ENCODE measurements around the gene IQCB1. TPM values are rescaled to one million over a fixed set of nuclear protein-coding genes. Genes with fewer than 3 reads are reported as not detected.

Gene IQCB1
- total and polyA plus RNA-seq, 2 of the 8 experiments (the other 6 are each of a cell fraction or from before 2014, with no cell fraction given), result 21.7 to 31.2 TPM

GRCh38 chr3:121796970-121797369 lies 37.9 kb downstream of the IQCB1 start (continued):
- TF ChIP-seq BCL11A (IDR thresholded peaks at IDR 0.05; ENCODE audit: low read depth in 2 of 2, low read length in 2 of 2) (no peak), SRF (IDR thresholded peaks at IDR 0.05; ENCODE audit: low read depth, low read length) (no peak), GTF2F1 (IDR thresholded peaks at IDR 0.05; ENCODE audit: borderline replicate concordance, low read depth, low read length) (no peak), TAF1 (IDR thresholded peaks at IDR 0.05; ENCODE audit: low read depth, low read length) (no peak), BRCA1 (IDR thresholded peaks at IDR 0.05; ENCODE audit: low read depth, low read length) (no peak), HDAC6 (IDR thresholded peaks at IDR 0.05; ENCODE audit: low read depth, low read length) (no peak)
- TF ChIP-seq, protein P1, sequence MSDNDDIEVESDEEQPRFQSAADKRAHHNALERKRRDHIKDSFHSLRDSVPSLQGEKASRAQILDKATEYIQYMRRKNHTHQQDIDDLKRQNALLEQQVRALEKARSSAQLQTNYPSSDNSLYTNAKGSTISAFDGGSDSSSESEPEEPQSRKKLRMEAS (IDR thresholded peaks at IDR 0.05), result no peak
